Islet precursor cell (in vitro differentiated cells): ENCODE measurements around the gene G6PC3.
"Not testable (repeated sequence)": the region's sequence is repeated elsewhere in the genome, so short reads cannot be mapped to it uniquely, and the experiment has no call there.

Experiments
- DNase-seq: peaks from one replicate; pipeline ENCODE4 v3.0.0-alpha.2; 2018

The G6PC3 gene

DNA sequence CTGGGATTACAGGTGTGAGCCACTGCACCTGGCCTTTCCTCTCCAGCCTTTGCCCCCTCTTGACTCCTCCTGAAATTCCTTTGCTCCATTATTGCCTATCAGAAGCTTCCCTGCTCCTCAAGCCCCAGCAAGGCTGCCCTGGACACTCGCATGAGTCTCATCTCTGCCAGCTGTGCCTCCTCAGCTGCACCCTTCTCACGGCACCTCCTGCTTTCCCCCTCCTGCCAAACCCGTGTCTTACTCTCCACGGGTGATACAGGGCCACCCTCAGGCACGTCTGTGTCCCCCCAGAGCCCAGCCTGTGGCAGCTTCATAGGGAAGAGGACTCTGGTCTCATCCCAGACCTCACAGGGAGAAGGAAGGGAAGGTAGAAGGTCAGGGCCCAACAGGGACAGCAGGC, 15.4 kb downstream of the G6PC3 start:
- peak; percentile 64 for DNase-seq

DNA sequence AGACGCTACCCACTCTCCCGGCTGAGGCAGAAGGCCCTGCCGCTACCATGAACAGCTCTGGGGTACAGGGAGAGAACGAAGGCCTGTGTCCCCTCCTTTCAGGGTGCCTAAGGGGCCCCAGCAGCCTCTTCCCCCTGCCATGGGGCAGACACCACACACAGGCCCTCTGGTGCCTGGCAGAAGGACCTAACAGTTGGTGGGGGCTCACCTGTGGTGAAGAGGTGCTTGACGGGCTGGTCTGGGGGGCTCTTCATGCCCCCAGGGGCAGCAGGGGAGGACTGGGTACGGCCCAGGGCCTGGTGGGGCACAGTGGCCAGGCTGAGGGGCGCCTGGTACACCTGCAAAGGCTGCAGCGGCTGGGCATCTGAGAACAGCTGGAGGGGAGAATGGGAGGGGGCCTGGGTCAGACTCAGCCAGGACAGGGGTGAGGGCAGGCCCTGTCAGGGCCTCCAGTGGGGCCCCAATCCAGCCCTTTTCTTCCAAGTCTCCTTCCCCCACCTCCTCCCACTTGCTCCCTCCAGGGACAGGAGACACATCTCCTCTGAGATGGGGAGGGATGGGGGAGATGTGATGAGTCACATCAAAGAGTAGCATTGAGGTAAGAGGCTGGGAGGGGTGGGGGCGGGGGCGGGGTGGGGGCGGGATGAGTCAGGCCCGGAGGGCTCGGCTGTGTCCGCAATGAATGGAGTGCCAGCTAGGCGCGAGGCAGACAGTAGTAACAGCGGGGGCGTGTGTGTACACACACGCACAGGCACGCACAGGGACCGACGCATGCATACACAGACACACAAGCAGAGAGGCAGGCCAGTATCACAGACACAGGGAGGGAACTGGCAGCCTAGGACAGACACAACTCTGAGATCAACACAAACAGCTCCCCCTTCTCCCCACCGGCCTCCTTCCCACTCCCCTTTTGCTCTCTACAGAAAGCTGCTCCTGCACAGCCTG, 16.1 kb downstream of the G6PC3 start:
- DNase-seq: peak; percentile 100

DNA sequence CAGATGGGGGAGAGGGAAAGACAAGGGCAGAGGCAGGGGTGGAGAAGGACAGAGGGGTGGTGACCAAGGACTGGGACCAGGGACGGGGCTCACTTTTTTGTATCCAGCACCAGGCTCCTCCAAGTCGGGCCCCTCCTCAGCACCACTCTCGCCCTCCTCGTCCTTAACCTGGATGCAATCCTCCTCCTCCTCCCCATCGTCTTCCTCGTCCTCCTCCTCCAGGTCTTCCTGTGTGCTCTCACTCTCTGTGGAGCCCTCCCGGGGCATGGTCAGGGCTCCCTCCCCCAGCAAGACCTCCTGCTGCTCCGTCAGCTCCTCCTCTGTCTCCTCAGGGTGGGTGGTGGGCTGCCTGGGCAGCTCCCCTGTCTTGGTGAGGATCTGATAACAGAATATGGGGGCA, 16.8 kb downstream of the G6PC3 start:
- DNase-seq: no peak

DNA sequence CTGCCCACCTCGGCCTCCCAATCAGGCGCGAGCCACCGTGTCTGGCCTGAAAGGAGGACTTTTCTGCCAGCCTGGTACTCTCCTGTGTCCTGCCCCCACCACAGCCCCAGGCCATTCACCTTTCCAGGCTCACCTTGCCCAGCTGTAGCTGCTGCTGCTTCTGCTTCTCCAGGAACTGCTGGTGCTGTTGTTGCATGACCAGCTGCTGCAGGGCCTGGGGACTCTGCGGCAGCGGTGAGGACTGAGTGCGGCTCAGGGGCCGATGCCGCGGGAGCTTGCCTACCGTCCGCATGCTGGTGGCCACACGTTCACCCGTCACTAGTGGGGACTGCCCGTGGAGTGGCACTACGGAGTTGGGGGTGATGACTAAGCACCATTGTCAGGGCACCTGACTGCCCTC, 17.7 kb downstream of the G6PC3 start:
- DNase-seq: peak; percentile 68

GRCh38 chr17:44091200-44091997, 20.9 kb downstream of the G6PC3 start:
- no peak for DNase-seq

DNA sequence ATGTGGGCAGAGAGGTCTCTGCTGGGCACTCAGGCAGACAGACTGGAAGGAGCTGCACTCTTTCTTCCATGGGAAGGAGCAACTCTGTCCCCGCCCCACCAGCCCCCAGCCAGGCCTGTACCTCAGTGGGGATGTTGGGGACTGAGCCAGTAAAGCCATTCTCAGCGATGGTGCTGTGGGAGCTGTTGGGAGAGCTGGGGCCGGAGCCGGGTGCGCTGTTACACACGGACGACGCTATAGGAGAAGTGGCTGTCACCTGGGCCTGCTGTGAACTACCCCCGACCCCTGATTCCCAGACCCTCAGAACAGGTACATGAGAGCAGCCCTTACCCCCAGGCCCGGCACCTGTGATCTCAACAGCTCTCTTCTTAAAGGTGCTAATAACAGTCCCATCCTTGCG, 21.5 kb downstream of the G6PC3 start:
- no peak for DNase-seq

DNA sequence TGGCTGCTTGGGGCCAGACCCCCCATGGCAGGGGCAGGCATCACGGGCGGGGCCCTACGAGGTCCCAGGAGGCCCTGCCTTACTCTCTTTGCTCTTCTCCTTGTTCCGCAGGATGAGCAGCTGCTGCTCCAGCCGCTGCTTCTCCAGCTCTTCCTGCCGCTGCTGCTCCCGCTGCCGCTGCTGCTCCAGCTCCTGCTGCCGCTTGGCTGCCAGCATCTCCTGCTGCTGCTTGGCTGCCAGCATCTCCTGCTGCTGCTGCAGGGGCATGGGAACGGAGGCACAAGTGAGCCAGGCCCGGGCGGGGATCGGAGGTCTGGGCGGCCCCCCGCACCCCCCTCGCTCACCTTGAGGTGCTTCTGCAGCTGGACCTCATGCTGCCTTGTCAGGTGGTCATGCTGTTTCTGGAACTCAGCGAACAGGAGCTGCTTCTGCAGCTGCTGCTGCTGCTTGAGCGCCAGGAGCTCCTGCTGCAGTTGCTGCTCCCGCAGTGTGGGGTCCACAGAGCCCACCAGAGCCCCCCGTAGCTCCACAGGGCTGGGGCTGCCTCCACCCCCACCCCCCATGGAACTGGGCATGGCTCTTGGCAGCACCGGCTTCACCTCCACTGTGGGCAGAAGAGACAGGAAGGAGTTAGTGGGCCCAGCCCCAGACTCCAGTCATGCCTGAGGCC, 22.8 kb downstream of the G6PC3 start:
- no peak for DNase-seq

DNA sequence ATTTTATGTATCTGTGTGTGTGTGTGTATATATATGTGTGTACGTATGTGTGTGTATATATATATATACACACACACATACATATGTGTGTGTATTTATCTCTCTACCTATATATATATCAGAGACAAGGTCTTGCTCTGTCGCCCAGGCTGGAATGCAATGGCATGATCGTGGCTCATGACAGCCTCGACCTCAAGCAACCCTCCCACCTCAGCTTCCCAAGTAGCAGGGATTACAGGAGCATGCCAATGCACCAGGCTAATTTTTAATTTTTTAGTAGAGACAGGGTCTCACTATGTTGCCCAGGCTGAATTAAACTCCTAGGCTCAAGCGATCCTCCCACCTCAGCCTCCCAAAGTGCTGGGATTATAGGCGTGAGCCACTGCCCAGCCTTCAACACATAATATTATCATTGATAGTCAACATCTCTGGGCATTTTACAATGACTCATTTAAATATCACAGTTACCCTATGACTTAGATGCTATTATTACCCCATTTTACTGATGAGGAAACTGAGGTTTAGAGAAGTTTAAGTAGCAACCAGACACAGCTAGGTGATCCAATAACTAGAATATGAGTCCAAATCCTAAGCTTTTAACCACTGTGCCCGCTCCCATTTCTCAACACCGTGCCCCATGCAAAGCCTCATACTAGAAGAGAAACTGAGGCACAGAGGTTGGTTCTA, 24.3 kb downstream of the G6PC3 start:
- DNase-seq: no peak

GRCh38 chr17:44095388-44095646, 24.8 kb downstream of the G6PC3 start:
- no peak for DNase-seq

- peak; percentile 96 for DNase-seq
Measured at GRCh38 chr17:44095647-44096496, 25.3 kb downstream of the G6PC3 start.

GRCh38 chr17:44097110-44097958, 26.8 kb downstream of the G6PC3 start:
- DNase-seq: peak; percentile 95

- DNase-seq: not testable (repeated sequence)
Measured at GRCh38 chr17:44101858-44102257, 31.3 kb downstream of the G6PC3 start.

- peak; percentile 94 for DNase-seq
Measured at GRCh38 chr17:44102849-44103622, 32.5 kb downstream of the G6PC3 start.

- DNase-seq: peak; percentile 63
Measured at GRCh38 chr17:44105483-44105882, 34.9 kb downstream of the G6PC3 start.

DNA sequence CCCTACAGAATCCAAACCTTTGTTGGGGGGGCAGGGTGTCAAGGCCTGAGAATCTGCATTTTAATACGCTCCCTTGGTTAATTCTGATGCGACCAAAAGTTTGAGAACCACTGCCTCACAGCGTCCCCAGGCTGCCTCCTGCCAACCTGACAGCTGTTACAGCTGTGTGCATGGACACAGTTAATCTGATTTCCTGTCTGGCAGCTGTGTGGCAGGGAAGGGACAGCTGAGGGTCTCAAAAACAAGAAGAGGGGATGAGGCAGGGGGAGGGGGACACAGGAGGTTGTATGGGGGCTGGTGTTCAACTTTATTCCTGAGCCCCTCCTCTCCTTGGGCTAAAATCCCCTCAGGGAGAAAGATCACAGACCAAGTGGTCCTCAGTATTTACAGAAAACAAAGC, 35.4 kb downstream of the G6PC3 start:
- DNase-seq: no peak

GRCh38 chr17:44106801-44107200, 36.3 kb downstream of the G6PC3 start:
- no peak for DNase-seq

GRCh38 chr17:44108440-44109311, 38.1 kb downstream of the G6PC3 start:
- peak; percentile 93 for DNase-seq

GRCh38 chr17:44109312-44109630, 38.7 kb downstream of the G6PC3 start:
- no peak for DNase-seq

GRCh38 chr17:44110011-44110686, 39.6 kb downstream of the G6PC3 start:
- no peak for DNase-seq
